Adrenal gland (tissue), 5 donors: ENCODE data around the gene SPATA2L.

Experiments used
- POLR2A ChIP-seq, 2 donors: fragments of 450-650 bp; IDR thresholded peaks; one replicate each; pipeline ENCODE4 v1.6.1; 2017; ENCODE audit warnings: antibody characterized with exemption in 2 of 2, mild to moderate bottlenecking in 2 of 2, moderate library complexity in 1 of 2
- TF ChIP-seq, protein P1 (sequence below), 6 experiments: fragments of 450-650 bp in 4 of 6; fragments of 200-600 bp in 2 of 6; sonication (generic) in 1 of 6; IDR thresholded peaks; 1 replicate in 5 of 6; 2 replicates in 1 of 6; pipeline versions ENCODE4 v1.5.1 to v1.8.0; 2016 to 2021; ENCODE audit warnings: antibody characterized with exemption in 6 of 6, mild to moderate bottlenecking in 2 of 6, moderate library complexity in 1 of 6
- donor health status: DM: no; HTN: no; CAD: no.

DNA sequence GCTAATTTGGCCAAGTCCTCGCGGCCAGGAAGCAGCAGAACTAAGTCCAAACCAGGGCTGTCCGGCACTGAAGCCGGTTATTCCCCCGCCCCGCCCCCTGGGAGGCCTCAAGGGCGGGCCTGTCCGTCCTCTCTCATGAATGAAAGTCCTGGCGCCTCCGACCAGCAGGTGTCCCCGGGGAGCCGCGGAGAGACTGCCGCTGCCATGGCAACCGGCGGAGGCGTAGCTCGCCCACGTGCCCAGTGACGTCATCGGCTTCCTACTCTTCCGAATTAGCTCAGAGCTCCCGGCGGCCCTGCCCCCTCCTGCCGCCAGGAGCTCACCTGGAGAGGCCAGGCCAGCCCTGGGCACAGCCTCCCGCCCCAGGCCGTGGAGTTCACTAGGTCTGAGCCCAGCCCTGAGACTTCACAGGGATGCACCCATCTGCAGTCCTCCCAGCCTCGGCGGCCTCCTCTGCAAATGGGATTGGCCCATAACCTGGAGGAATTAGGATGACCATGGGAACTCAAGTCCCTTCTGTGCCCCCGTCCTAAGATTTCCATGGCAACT is 1.3 kb downstream of the SPATA2L start:
- TF ChIP-seq, protein P1, sequence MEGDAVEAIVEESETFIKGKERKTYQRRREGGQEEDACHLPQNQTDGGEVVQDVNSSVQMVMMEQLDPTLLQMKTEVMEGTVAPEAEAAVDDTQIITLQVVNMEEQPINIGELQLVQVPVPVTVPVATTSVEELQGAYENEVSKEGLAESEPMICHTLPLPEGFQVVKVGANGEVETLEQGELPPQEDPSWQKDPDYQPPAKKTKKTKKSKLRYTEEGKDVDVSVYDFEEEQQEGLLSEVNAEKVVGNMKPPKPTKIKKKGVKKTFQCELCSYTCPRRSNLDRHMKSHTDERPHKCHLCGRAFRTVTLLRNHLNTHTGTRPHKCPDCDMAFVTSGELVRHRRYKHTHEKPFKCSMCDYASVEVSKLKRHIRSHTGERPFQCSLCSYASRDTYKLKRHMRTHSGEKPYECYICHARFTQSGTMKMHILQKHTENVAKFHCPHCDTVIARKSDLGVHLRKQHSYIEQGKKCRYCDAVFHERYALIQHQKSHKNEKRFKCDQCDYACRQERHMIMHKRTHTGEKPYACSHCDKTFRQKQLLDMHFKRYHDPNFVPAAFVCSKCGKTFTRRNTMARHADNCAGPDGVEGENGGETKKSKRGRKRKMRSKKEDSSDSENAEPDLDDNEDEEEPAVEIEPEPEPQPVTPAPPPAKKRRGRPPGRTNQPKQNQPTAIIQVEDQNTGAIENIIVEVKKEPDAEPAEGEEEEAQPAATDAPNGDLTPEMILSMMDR (IDR thresholded peaks at IDR 0.05) = peak; percentile 56 to 91 (median 86)
- no peak for TF ChIP-seq POLR2A (IDR thresholded peaks at IDR 0.05)
